ENCODE data around the gene AP2A2.
"Not testable (repeated sequence)": the region's sequence is repeated elsewhere in the genome, so short reads cannot be mapped to it uniquely, and the experiment has no call there.

The AP2A2 gene

GRCh38 chr11:957212-957920 is 31.7 kb downstream of the AP2A2 start:
- DNase-seq, result no peak

- DNase-seq, result no peak
Measured at GRCh38 chr11:958101-958500, 32.4 kb downstream of the AP2A2 start.

DNA sequence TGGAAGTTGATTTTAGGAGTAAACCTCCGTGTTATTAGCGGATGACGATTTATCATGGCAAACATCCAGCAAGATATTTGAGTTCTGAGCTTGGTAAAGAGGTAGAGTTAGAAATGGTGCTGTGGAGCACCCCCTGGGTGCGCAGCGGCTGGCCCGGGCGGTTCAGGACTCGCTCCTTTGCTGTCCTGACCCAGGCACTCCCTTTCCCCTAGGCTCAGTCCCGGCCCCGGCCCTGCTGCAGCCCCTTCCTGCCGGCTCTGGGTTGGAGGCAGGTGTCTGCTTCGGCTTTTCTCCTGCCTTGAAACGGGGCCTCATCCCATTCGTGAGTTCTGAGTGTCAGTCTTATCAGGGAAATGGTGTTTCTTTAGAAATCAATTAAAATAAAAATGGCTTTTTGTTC is 33.4 kb downstream of the AP2A2 start:
- no peak for DNase-seq

DNA sequence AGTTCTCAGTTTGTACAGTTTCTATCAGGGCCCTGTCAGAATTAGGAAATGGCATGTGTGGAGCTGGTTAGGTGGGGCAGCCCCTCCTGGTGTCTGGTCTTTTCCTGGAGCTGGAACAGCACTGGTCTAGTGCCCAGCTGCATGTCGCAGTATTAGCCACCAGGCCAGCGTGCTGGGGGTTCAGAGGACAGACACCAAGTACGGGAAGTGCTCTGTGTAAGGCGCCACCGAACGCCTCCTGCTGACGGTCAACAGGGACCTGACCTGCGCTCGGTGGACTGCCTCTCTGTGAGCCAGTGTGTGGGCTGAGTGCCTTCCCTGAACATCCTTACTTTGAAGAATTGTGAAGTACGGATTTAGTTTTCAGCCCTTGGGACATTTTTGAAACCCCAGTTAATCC is 33.9 kb downstream of the AP2A2 start:
- DNase-seq, result no peak

- DNase-seq, result not testable (repeated sequence)
Measured at GRCh38 chr11:961310-961920, 35.7 kb downstream of the AP2A2 start.

DNA sequence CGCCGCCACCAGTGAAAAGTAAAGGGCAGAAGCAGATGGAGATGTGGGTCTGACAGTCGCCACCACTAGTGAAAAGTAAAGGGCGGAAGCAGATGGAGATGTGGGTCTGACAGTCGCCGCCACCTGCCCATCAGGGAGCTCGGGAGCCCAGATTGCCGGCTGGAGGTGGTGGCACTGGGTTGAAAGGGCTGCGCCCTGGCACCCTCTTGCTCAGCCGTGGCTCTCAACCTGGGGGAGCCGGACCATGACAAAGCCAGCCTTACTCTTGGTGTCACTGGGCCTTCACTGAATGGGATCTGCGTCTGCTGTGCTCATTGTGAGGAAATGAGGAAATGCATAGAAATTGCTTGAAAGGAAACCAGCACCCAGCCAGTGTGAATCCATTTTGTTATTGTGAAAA is 36.3 kb downstream of the AP2A2 start:
- no peak for DNase-seq

DNA sequence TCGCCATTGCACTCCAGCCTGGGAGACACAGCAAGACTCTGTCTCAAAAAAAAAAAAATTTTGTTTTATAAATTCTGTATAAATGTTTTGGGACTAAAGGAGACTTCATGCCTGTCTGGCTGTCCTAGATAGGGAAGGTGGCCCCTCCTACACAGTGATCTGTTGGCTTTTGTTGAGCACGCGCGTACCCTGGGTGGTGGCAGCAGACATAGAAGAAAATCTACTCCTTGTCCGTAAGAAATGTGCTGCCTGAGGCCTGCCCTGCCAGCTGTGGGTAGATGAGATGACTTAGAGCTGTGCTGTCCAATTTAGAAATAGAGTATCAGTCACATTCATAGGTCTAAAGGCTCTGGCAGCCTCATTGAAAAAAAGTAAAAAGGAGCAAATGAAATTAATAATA is 37.0 kb downstream of the AP2A2 start:
- DNase-seq, result no peak

DNA sequence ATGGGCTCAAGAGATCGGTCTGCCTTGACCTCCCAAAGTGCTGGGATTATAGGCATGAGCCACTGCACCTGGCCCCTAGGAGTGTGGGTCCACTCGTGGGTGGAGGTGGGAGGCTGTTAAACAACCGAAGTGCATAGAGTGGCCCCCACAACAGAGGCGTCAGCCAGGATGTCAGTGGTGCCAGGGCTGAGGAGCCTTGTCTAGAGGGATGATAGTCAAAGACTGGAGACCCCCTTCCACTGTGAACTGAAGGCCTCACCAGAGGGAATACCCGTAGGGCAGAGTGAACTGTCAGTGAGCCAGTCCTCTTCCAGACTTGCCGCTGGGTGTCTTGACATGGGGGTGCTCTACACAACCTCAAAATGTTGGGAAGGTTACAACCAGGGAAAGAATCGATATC is 38.2 kb downstream of the AP2A2 start:
- DNase-seq, result no peak

DNA sequence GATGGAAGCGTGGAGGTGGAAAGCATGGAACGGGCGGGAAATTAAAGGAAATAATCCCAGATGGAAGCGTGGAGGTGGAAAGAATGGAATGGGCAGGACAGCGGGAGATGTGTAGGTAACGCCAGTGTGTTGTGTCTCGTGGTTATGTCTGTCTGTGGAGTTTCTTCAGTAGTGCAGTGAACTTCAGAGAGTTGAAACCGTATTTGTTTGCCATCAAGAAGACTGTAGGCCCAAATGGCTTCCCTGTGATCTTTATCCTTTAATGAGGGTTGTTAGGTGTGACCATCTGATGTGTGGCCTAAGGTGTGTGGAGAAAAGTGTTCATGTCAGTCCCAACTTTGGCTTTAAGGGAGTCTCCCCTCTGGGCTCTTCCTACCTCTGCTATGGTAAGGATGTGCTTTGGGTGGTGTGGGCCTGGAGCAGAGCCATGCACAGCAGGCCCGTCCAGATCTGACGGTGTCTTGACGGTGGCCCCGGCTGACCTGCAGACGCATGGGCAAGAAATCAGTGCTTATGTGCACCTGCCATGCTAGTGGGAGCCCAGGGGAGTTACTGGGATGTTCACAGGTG is 39.6 kb downstream of the AP2A2 start:
- DNase-seq, result no peak

- DNase-seq, result no peak
Measured at GRCh38 chr11:967995-968751, 42.5 kb downstream of the AP2A2 start.

DNA sequence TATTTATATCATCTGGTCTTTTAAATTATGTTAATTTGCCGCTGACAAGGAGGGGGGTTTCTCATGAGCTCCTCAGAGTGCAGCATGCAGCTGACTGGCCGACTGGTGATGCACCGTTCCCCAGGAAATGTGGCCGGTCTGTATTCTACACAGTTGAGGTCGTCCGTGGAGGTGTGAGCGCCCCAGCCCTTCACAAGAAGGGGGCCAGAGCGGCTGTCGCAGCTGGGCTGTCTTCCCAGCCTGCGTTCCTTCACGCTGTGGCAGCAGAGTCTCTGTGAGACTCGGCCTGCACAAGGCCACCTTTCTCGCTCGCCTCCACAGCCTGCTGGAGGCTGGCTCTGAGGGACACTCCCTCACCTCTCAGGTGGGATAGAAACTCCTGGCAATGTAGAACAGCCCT is 43.2 kb downstream of the AP2A2 start:
- DNase-seq, result no peak

GRCh38 chr11:969651-970205 is 44.1 kb downstream of the AP2A2 start:
- no peak for DNase-seq

DNA sequence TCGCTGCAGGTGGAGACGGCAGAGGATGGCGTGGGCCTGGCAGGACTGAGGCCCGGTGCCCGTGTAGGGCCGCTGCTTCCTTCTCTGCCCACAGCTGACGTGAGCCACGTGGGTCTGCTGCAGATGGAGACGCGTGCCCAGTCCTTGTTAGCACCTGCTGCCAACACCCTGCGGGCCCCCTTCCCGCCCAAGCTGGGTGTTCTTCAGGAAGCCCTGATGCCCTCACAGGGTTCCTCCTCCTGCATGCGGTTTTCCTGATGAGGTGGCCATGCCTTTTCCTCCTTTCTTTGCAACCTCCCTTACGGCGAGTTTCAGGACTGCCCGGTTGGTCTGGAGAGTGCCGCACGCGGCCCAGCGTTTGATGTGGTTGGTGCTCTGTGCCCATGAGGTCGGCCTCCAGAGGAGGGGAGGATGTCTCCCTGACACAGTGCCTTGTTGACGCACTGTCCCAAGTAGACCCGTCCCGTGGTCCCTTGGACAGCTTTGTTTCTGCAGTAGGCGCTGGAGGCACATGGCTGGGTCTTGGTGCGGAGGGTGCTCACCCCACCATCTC is 44.7 kb downstream of the AP2A2 start:
- no peak for DNase-seq

DNA sequence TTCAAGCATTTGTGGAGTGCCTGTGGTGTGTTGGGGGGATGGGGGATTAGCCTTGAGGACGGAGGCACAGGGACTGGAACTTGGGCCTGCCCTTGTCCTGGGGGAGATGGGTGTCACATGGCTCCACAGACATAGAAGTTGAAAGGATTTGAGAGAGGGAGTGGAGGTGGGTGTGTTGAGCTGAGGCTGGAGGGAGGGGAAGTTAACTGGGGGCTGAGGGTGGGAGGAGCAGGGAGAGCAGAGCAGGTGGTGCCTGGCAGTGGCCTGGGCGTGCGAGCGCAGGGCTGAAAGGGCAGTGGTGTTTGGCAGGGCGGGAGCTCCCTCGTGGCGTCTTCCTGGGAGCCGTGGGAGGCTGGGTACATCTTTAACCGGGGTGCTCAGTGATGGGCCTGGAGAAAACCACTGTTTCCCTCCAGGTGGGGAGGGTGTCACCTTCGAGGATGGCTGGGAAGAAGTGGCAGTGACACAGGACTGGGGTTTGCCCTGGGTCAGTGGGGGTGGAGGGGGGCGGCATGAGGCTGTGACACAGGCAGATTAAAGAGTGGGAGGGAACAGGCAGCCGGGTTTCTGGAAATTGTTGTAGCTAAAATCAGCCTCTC is 45.5 kb downstream of the AP2A2 start:
- DNase-seq, result no peak

DNA sequence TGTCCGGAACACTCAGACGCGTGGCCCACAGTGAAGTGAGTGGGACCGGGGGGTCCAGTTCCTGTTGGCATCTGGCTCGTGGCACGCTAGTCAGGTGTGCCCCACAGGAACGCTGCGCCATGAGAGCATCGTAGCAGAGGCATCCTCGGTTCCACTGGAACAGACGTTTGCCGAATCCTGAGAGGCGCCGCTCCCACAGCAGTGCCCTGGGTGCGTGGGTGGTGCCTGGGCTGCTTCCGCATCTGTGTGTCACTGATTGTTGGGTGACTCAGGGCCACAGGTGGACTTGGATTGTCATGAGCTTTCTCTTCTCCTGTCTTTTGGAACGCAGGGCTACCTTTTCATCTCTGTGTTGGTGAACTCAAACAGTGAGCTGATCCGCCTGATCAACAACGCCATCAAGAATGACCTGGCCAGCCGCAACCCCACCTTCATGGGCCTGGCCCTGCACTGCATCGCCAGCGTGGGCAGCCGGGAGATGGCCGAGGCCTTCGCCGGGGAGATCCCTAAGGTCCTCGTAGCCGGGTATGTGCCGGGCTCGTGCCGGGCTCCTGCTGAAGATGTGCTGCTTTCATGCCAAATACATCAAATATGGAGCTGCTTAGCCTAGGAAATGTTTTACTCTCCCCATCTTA is 46.2 kb downstream of the AP2A2 start:
- no peak for DNase-seq

- no peak for DNase-seq
Measured at GRCh38 chr11:972523-973211, 47.0 kb downstream of the AP2A2 start.

GRCh38 chr11:973237-973636 is 47.6 kb downstream of the AP2A2 start:
- DNase-seq, result no peak

- DNase-seq, result not testable (repeated sequence)
Measured at GRCh38 chr11:975376-975775, 49.7 kb downstream of the AP2A2 start.

GRCh38 chr11:975827-976226 is 50.2 kb downstream of the AP2A2 start:
- DNase-seq, result no peak

GRCh38 chr11:976431-977160 is 50.9 kb downstream of the AP2A2 start:
- DNase-seq, result no peak
